ENCODE results near the gene DCBLD2.

DNA sequence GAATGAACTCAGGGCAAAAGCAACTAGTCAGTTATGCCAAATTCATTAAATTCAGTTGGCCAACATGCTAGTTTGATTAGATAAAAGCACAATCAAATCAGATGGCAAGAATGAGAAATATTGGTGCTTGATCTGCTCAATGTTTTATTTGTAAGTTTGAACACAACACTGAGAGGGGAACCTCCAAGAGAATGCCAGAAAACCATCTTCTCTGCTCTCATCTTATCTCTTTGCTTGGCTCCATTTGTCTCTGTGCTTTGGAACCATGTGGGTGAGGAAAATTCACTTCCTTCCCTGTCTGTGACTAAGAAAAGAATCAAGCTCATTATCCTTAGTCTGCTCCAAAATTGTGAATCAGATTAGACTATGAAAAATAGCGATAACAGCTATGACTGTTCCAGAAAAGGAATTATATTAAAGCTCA is 43.6 kb upstream of the DCBLD2 start:
- TF ChIP-seq, protein P1, sequence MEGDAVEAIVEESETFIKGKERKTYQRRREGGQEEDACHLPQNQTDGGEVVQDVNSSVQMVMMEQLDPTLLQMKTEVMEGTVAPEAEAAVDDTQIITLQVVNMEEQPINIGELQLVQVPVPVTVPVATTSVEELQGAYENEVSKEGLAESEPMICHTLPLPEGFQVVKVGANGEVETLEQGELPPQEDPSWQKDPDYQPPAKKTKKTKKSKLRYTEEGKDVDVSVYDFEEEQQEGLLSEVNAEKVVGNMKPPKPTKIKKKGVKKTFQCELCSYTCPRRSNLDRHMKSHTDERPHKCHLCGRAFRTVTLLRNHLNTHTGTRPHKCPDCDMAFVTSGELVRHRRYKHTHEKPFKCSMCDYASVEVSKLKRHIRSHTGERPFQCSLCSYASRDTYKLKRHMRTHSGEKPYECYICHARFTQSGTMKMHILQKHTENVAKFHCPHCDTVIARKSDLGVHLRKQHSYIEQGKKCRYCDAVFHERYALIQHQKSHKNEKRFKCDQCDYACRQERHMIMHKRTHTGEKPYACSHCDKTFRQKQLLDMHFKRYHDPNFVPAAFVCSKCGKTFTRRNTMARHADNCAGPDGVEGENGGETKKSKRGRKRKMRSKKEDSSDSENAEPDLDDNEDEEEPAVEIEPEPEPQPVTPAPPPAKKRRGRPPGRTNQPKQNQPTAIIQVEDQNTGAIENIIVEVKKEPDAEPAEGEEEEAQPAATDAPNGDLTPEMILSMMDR (IDR thresholded peaks at IDR 0.05; ENCODE audit: low read depth, low read length) = no peak
- no peak for TF ChIP-seq EZH2phosphoT487 (IDR thresholded peaks at IDR 0.05; ENCODE audit: low read depth)

Measured in OCI-LY3 (cell line).